GM20000 (cell line): ENCODE data around the gene CARD14.
A peak's percentile ranks its signal among the peaks of the same experiment; 100 is the strongest.

ENCODE experiments used
- DNase-seq: peaks from one replicate; pipeline ENCODE4 v3.0.0; 2012; ENCODE audit warnings: low spot score
- TF ChIP-seq, protein P1 (sequence below): IDR thresholded peaks from 2 replicates; pipeline ENCODE4 v1.5.1; 2012; ENCODE audit warnings: mild to moderate bottlenecking, control low read depth; ENCODE audit errors: extremely low read depth, missing control alignments

The CARD14 gene

DNA sequence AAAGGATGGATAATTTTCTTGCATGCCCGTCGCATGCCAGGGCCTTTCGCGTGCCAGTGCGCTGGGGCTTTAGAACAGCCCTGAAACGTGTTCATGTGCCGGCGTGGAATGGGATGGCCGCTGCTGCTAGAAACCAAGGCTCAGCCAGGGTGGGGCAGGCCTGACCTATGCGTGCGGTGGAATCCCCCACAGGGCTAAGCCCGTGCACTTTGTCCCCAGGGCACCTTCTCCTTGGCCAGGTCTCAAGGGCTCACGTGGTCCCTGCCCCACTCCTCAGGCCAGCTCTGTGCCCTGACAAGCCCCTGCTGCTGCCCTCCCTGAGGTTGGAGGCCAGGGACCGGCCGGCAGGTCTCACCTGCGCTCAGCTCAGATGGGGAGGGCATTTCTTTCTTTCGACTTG lies 77.7 kb downstream of the CARD14 start:
- TF ChIP-seq, protein P1, sequence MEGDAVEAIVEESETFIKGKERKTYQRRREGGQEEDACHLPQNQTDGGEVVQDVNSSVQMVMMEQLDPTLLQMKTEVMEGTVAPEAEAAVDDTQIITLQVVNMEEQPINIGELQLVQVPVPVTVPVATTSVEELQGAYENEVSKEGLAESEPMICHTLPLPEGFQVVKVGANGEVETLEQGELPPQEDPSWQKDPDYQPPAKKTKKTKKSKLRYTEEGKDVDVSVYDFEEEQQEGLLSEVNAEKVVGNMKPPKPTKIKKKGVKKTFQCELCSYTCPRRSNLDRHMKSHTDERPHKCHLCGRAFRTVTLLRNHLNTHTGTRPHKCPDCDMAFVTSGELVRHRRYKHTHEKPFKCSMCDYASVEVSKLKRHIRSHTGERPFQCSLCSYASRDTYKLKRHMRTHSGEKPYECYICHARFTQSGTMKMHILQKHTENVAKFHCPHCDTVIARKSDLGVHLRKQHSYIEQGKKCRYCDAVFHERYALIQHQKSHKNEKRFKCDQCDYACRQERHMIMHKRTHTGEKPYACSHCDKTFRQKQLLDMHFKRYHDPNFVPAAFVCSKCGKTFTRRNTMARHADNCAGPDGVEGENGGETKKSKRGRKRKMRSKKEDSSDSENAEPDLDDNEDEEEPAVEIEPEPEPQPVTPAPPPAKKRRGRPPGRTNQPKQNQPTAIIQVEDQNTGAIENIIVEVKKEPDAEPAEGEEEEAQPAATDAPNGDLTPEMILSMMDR: no peak
- DNase-seq: no peak

DNA sequence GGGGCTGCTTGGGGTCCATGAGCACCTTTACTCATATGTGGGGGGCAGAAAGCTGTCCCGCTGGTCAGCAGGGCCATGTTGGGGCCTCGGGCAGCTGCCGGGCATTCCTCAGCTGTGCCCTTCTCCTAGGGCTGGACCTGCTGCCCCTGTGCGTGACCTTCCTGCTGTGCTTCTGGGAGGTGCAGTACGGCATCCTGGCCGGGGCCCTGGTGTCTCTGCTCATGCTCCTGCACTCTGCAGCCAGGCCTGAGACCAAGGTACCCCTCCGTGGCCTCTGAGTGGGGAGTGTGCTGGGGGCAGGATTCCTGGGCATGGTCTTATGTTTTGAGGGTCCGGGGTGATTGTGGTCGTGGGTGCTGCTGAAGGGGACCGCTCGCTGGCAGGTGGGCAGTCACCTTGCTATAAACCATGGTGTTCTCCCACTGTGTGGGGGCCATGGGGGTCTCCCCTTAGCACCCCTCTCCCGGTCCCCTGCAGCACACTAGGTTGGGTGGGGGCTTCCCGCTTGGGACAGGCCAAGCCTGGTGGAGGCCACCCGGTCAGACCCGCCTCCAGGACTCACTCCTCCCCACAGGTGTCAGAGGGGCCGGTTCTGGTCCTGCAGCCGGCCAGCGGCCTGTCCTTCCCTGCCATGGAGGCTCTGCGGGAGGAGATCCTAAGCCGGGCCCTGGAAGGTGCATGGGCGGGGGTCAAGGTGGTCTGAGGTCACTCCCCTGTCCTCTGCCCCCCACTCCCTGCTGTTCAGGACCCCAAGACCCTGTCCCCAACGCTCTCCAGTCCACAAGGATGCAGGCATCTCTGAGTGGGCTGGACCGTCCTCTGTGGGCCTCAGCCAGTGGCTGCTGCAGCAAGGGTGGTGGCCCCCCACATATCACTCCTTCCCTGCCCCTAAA lies 78.4 kb downstream of the CARD14 start:
- DNase-seq: no peak
- TF ChIP-seq, protein P1: no peak

DNA sequence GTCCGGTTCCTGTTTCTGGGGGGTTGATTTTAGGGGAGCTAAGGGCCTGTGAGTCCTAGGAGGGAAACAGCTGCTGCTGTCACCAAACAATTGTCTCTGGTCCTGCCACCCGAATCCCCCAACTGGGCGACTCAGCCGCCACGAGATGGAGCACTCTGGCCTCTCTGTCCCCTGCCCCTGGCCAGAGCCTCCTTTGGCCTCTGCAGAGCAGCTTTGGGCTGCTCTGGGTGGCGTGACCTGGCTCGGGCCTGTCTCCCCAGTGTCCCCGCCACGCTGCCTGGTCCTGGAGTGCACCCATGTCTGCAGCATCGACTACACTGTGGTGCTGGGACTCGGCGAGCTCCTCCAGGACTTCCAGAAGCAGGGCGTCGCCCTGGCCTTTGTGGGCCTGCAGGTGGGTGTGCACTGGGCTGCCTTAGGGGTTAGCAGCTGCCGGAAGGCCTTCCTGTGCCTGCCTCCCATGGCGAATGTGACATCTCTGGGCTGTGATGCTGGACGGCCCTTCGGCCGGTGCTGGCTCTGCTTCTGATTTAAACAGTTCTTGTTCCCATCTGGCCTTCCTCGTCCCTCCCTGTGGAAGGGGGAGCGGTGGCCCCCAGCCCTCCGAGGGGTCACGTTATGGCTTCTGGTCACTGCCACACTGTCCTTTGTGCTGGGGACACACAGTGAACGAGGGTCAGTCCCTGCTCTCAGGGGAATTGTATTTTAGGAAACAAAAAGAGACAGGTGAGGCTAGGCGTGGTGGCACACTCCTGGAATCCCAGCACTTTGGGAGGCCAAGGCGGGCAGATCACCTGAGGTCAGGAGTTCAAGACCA lies 79.3 kb downstream of the CARD14 start:
- DNase-seq: no peak
- TF ChIP-seq, protein P1: no peak

DNA sequence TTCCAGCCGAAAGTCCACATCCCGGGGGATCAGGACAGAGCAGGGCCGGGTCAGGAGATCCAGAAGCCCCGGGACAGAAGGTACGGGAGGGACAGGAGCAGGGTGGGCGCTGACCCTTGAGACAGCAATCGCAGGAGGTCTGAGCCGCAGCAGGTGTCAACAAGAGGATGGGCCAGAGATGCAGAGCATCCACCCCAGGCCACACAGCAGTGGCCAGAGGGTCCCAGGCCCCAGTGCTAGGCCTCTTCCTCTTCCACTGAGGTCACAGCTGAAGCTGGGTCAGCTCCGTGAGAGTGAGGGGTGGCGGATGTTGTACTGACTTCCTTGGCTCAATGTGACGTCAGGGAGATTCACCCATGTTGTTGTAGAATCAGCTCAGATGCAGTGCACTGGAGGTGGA lies 82.1 kb downstream of the CARD14 start:
- DNase-seq: no peak
- TF ChIP-seq, protein P1: no peak

- DNase-seq: peak; percentile 82
- TF ChIP-seq, protein P1: peak; percentile 54
Measured at GRCh38 chr17:80252871-80253270, 83.0 kb downstream of the CARD14 start.

- TF ChIP-seq, protein P1: no peak
- no peak for DNase-seq
Measured at GRCh38 chr17:80253631-80254395, 84.0 kb downstream of the CARD14 start.
